ENCODE data around the gene SLC43A3.

Gene SLC43A3

DNA sequence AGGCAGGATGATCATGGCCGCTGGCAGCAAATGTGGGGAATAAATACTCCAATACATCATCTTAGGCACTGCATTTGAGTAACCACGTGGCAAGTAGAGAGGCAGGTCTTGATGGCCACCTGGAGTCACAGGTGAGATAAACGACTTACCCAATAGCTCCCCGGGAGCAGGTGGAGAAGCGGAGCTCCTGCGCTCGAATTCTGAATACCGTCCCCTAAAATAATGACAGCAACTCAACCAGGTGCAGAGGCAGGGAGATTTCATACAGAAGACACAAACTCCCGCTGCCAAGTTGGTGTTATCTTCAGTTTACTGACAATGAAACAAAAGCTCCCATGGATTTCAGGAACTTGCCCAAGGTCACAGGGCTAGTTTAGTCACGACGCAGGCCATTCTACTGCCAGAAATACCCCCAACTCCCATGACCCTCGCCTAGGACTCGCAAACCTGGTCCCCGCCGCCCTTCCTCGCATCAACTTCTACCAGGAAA lies 437 bp downstream of the SLC43A3 start:
- DNase-seq, result peak in 1 of 4 experiments; percentile 10

DNA sequence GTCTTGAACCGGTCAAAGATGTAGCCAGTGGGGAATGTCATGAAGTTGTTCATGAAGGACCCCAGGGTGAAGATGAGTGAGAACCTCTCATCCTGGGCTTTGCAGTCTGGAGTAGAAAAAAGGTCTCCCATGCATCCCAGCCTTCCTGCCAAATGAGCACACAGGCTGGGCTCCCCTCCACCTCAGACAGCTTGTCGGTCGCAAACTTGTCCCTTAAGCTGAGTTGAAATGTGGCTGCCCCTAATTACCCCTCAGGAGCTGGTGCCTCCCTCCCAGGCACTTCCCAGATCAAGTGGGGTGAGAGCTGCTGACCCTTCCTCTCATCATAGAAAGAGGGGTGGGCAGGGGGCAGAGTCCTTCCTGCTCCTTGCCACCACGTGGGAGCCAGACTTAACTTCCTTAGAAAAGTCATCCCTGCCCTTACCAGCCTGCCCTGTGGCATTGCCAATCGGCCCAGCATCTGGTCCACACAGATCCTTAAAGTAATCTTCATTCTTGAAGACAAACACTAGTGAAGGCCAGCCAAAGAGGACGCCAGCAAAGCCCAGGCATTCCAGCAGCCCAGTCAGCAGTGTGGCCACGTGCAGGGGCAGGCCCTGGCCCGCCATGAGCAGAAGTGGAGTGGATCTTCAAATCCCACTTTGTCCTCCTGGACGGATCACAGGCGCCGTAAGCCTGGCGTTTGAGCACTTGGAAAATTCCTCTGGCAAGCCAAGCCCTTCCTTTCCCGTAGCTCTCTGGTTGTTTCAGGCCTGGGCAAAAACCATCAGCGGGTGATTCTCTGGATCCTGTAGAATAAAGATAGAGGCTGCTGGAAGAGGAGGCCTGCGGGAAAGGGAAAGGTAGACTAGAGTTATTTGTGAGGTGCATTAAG lies 1.1 kb downstream of the SLC43A3 start:
- DNase-seq, result peak in 1 of 4 experiments; percentile 10

DNA sequence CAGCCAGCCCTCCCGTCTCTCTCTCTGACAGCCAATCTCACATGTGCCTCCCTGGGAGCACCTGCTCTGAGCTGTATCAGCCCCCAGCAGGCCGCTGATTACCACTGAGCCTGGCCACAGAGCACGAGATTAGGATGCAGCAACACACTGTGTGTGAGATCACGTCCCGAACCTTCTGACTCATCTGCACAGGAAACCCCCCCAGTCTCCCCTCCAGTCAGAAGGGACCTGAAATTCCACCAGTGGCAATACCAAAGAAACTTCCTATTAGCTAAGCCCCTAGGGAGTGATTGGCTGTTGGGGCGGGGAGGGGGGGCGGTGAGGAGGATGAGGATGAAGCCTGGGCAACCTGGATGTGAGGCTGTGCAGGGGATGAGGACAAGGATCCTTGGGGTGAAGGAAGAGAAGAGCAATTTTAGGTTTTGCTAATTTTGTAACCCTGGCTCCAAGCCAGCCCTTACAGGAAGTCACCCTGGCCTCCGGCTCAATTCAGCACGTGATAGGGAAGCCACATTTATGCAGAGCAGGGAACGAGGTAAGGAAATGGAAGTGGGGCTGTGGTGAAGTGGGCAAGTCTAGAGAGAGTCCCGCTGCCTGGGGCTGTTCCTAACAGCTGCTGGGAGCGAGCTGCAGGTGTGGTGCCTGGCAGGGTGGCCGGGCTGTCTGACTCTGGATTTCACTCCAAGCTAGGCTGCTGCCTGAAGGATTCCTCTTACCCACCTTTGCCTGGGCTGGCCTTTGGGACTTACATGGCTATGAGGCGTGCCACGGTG lies 1.9 kb downstream of the SLC43A3 start:
- peak; percentile 58 to 79 (median 68) for DNase-seq

DNA sequence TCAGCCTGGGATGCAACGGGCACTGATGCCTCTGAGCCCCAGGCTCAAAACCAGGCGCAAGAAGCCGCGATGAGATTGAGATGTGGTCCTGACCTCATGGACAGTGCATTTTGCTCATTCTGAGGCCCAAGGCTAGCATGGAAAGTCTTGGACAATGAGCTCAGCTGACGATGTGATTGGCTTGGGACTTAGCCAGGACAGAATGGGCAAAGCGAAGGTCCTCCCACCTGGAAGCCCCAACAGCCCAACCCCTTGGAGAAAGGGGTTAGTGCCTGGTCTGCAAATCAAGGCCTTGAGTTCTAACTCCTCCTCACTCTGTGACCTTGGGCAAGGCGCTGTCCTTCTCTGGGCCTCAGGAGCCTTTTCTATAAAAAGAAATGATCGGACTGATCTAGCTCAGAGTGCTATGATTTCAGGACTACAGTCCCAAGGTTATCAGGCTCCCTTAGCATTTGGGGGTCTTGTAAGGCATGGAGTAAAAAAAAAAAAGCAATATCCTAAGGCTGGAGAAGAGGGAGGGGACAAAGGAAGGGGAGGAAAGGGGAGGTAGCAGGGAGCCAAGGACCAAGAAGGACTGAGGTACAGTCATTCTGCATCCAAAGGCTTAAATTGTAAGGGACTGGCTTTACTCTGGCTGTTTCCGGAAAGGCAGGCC lies 2.7 kb downstream of the SLC43A3 start:
- no peak for DNase-seq

DNA sequence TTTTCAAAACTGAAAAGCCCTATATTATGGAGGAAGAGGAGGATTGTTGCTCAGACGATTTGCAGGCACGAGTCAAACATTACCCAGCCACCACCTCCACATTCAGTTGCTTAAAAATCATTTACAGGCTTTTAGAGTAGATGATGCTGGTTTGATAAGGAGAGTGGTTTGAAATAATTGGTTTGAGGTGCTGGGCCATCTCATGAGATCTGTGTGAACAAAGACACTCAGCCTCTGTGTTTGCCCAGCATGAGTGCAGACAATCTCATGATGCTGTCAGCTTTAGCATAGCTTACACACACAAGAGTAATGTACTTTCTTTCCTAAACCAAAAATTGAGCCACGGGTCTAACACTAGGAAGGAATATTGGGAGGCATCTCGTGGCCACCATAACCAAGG lies 4.3 kb downstream of the SLC43A3 start:
- no peak for DNase-seq

DNA sequence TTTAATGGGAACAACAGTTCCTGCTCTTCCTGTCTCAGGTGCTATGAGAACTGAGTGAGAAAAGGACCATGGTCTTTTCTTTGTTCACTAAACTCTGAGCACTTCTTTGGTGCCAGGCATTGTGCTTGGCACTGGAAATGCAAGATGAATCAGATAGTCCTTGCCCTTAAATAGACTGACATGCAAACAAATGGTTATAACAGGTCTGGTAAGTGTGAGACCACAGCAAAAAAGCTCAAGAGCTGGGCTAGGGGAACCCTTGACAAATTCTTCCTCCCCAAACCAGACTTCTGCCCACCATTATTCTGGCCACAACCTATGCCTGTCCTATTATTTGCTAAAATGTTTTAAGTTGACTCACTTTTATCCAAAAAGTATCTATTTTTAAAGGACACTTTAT lies 5.1 kb downstream of the SLC43A3 start:
- no peak for DNase-seq

DNA sequence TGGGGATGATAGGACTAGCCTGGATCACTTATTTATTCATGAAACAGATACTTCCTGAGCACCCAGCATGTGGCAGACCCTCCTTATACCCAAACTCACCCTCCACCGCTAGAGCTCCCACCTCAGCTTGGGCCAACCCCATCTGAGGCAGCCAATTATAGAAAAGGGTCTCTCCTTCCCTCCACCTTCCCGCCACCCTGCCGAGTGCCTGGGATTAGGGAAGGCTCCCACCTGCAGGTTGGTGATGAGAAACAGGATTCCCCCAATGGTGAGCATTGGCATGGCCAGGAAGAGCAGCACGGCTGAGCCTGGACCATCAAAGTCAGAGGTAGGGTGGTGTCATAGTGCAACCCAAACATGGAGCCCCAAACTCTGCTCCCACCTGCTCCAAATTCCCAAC lies 5.9 kb downstream of the SLC43A3 start:
- no peak for DNase-seq

DNA sequence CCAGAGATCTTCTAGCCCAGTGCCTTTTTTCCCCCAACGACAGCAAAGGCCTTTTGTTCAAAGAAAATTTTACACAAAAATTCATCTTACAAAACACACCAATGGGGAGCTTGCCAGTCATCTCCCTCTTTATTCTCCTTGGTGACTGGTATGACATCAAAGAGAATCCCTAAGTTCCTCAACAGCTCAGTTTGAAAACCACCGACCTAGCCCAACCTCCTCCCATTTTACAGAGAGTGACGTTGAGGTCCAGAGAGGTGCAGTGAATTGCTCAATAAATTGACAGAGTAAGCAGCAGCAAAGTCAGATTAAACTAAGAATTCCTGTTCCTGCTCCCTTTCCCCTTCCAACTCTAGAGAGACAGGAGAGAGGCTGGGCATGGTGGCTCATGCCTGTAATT lies 7.8 kb downstream of the SLC43A3 start:
- DNase-seq, result no peak

DNA sequence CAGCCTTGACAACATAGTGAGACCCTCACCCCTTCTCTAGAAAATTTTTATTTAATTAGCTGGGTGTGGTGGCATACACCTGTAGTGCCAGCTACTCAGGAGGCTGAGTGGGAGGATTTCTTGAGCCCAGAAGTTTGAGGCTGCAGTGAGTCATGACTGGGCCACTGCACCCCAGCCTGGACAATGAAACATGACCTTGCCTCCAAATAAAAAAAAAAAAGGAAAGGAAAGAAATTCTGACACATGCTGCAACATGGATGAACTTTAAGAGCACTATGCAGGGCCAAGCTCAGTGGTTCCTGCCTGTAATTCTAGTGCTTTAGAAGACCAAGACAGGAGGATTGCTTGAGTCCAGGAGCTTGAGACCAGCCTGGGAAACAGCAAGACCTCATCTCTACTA lies 8.8 kb downstream of the SLC43A3 start:
- DNase-seq, result no peak

DNA sequence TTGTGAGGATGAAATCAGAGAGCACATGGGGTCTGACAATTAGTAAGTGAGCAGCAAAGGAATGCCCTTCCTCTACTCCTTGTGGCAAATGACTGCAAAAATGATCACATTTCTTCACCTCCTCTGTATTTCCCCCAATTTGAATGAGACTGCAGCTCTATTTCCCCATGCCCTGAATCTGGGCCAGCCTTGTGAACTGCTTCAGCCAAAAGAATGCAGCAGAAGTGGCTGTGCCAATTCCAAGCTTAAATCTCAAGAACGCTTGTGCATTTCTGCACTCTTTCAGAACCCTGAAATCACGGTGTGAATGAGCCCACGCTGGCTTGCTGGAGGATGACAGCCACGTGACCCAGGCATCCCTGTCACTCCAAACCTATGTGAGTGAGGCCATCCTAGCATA lies 9.9 kb downstream of the SLC43A3 start:
- no peak for DNase-seq

DNA sequence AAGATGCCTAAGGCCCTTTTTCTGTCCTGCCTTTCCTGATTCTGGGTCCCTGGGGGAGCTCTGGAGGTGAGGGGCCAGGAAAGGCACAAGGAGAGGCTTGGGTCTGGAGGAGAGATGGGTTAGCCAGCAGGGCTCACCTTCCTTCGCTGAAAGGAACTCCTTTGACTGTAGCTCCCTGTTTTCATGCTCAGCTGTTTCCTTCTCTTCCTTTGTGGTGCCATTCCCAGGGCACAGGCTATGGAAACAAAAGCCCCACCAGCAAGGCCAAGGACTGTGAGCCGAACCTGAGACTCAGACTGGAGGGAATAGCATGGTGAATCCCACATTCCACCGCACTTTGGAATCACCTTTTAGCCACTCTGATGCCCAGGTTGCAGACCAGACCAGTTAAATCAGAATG lies 10.5 kb downstream of the SLC43A3 start:
- no peak for DNase-seq

DNA sequence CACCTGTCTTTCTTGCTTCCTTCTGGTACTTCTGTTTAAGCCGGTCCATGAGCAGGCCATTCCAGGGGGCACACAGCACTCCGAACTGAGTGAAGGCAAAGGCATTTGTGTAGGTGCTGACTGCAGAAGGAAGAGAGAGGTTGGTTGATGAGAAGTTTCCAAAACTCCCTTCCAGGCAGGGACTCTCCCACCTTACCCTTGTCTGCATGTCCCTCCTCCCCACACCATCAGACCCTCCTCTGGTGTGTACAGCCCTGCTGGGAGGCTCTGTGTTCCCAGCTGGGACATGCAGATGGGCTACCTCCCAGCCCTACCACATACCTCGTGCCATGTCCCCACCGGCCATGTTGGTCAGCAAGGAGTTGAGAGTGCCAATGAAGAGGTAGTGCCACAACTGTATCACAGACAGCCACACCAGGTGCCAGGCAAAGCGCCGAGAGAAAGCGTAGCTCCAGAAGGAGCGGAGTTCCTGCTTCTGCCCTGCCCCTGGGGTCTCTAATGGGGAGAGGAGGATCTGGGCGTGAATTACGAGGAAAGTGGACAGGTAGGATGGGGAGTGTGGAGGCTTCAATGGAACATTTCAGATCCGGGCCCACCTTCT lies 12.2 kb downstream of the SLC43A3 start:
- DNase-seq, result no peak

DNA sequence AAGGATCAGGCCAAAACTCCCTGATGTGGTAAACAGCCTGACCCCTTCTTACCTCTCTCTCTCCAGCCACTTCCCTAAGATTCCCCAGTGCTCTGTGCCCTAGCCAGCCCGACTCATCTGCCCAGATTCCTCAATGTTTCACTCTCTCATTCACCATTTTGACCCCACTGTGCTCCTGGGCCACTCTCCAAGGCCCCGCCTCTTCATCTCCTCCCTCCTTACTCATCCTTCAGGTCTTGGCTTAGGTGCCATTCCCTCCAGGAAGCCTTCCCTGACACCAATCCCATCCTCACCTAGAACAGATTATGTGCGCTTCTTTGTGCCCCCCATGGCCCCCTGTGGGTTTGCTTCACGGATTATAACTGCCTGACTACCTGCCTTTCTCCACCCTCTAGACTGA lies 13.2 kb downstream of the SLC43A3 start:
- no peak for DNase-seq

DNA sequence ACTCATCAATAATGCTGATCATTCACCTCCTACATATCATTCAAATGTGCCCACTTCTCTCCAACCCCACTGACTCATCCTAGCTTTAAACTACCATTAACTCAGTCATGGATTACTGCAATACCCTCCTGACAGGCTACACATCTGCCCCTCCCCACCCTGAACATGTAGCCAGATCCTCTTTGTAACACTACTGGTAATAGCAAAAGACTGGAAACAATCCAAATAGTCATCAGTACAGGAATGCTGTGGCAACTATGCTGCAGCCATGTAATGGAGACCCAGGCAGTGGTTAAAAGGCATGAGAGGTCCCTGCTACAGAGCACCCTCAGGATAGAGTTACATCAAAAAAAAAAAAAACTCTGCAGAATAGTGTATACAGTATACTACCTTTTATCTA lies 16.6 kb downstream of the SLC43A3 start:
- no peak for DNase-seq

DNA sequence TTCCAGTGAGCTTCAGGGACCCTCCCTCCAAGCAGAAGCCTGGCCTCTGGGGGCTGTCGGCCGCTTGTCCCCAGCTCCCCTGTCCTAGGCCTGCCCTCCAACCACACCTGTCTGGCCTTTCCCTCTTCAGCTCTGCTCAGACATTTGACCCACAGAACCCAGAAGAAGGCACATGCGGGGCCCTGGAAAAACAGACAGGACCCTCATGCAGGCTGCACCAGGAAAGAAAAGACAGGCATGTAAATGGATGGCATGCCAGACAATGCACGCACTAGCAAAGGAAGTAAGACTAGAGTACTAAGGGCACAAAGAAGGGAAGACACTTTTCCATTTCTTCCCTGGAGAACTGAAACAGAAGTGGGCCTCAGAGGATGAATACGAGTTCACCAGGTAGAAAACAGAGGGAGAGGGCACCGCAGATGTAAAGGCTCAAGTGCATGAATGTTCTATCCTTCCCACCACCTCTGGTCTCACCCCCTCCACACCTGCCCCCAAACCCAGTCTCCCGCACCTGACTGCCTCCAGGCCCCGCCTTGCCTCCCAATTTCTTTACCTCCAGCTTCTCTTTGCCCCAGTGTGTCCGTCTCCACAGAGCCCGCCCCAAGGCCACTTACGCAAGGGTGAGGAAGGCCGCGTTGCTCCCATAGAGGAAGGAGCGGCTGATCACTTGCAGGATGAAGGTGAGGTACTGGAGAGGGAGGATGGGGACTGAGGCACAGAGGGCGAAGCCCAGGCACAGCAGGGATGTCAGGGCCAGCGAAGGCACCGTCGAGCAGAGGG lies 17.4 kb downstream of the SLC43A3 start:
- no peak for DNase-seq

DNA sequence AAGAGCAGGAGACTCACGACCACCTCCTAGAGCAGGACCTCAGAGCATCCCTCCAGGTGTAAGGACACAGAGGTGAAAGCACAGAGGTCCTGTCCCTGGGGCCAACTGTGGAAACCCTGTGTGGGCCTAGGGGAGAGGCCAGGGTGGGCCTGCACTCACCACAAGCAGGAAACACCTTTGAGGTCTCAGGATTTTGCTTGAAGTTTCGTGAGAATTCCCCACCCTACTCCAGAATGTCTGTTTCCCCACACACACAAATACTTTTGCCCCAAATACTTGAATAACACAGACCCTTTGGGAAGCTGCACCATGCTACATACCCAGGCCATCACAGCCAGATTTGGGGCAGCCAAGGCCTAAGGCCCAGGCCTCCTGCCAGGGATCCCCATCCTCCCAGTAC lies 18.1 kb downstream of the SLC43A3 start:
- DNase-seq, result no peak

DNA sequence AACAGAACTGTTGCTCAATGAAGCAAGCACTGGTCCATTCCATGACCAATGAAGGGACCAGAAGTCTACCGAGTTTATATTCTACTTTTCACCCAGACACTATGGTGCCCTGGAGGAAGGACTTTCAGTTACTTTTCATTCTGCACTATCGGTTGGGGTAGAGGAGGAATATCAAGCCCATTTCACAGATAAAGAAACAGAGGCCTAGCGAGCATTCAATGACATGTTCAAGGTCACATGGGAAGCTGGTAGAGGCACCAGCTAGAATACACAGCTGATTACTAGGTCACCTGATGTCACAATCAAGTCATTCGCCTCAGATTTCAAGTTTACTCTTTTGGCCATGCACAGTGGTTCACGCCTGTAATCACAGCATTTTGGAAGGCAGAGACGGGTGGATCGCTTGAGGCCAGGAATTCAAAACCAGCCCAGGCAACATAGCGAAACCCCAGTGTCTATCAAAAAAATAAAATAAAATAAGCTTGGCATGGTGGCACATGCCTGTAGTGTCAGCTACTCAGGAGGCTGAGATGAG lies 18.9 kb downstream of the SLC43A3 start:
- DNase-seq, result no peak

DNA sequence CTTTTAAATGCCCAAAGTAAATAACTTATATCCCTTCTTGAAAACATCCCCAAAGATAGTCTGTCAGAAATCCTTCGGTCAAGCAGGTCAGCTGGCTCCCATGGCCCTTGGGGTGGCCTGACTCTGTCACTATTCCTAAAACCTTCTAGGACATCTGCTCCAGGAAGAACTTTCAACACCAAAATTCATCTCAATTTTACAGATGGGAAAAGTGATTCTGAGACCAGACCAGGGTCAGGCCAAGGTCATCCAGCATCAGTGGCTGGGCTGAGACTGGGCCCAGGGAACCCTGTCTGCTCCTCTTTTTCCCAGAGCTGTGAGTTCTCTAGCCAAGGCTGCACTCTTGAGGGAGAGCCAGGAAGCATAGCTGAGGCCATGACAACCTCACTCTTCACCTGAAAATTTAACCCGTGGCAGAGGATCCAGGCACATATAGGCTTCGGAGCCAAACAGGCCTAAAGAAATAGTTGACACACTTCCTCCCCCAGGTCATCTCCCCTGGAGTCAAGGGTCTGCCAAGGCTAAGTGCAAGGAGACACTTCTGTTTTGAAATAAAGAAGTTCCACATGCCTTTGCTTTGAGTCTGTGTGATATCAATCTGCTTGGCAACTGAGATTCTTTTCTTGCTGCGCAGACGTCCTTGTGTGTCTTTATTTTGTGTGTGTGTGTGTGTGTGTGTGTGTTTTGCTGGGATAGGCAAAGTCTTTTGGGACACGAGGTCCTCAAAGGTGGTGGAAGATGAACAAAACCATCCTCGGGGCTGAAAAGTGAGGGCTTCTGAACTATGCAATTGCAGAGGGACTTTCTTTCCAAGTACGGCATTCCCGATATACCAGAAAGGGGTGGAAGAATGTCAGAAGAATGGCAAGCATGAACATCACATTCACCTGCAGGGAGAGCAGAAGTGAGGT lies 19.7 kb downstream of the SLC43A3 start:
- no peak for DNase-seq

DNA sequence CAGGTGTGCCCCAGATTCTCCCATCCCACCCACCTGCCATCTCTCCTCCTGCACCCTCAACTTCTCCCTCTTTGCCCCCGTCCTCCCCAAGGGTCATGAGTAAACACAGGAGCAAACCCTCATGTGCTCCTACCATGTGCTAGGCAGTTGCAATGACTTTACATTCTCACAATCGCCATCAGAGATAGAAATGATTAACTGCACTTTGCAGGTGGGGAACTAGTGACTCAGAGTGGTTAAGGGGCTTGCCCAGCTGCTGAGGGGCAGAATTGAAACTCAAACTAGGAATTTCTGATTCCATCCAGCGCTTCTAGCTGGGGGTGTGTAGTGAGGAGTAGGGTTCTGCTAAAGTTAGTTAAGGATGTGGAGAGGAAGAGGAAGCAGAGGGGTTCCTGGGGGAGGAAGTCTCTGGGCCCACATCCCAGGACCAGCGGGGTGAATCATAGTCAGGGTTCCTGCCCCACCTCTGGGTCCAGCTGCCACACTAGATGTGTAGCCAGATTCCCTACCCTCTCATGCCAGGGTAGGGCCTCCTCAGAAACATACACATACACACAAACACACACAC lies 20.5 kb downstream of the SLC43A3 start:
- DNase-seq, result peak in 2 of 4 experiments; percentile 30 to 37

DNA sequence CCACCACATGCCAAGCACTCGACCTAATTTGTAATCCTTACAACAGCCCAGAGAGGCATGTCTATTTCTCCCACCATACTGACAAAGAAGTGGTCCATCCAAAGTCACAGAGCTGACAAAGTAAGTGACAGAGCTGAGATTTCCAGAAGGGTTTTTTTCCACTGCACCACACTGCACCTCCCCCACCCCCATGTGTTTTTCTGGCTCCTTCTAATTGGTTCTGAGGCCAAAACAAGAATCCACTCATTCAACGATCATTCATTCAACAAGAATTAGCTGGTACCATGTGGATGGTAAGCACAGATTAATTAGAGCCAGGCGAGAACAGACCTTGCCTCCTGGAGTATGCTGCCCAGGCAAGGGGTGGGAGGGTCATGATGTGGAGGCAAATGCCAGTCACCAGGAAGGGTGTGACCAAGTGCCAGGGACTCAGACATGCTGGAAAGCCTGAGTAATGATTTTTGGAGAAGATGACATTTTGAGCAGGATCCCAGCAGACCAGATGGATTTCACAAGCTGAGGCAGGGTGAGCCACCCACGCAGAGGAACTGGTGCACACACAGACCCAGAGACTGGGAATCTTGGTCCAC lies 21.6 kb downstream of the SLC43A3 start:
- DNase-seq, result no peak

Measured in activated CD4-positive, CD25-positive, alpha-beta regulatory T cell (primary cell).